ENCODE measurements around the gene MS4A10. TPM values are rescaled to one million over a fixed set of nuclear protein-coding genes. Genes with fewer than 3 reads are reported as not detected.
A peak's percentile ranks its signal among the peaks of the same experiment; 100 is the strongest.

The MS4A10 gene
- total and polyA plus RNA-seq, 7 donors = 0.03 TPM; not detected in 6

DNA sequence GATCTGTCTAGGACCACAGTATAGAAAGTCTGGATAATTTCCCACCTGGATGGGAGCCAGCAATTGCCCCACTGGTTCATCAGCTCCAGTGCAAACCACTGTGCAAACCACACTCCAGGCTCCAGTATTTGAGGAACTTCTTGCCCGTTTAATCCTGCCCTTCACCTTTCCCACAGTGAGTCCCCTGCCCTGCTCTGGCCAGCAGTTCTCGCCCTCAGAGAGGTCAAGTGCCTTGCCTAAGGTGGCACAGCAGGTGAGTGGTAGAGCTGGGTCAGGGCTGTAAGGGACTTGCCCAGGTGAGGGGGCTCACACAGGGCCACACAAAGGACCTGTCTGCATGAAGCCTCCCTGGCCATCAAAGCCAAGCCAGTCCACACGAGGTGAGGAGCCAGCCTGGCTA, 24.1 kb downstream of the MS4A10 start:
- Histone ChIP-seq H3K36me3 (ENCODE audit: insufficient read depth in 1 of 2, low read depth in 1 of 2) (no peaks in the 10 kb centered on the region), H3K4me1 (no peaks in the 10 kb centered on the region), H3K9me3 (no peaks in the 10 kb centered on the region), H3K27ac (no peak overlapping the region), H3K4me3 (no peak overlapping the region), H3K27me3 (ENCODE audit: insufficient read depth in 3 of 3, low read length in 2 of 3) (no peaks in the 10 kb centered on the region)
- TF ChIP-seq, protein P1, sequence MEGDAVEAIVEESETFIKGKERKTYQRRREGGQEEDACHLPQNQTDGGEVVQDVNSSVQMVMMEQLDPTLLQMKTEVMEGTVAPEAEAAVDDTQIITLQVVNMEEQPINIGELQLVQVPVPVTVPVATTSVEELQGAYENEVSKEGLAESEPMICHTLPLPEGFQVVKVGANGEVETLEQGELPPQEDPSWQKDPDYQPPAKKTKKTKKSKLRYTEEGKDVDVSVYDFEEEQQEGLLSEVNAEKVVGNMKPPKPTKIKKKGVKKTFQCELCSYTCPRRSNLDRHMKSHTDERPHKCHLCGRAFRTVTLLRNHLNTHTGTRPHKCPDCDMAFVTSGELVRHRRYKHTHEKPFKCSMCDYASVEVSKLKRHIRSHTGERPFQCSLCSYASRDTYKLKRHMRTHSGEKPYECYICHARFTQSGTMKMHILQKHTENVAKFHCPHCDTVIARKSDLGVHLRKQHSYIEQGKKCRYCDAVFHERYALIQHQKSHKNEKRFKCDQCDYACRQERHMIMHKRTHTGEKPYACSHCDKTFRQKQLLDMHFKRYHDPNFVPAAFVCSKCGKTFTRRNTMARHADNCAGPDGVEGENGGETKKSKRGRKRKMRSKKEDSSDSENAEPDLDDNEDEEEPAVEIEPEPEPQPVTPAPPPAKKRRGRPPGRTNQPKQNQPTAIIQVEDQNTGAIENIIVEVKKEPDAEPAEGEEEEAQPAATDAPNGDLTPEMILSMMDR (IDR thresholded peaks at IDR 0.05) = no peak
- ATAC-seq = no peak
- intact Hi-C loops (cut with DNase I) = no loop called here
- DNase-seq = peak in 1 of 2 donors; percentile 25
- WGBS, 3 donors = 67 to 78% (median 69%) methylated on average over 3 of the region's 3 CpGs

DNA sequence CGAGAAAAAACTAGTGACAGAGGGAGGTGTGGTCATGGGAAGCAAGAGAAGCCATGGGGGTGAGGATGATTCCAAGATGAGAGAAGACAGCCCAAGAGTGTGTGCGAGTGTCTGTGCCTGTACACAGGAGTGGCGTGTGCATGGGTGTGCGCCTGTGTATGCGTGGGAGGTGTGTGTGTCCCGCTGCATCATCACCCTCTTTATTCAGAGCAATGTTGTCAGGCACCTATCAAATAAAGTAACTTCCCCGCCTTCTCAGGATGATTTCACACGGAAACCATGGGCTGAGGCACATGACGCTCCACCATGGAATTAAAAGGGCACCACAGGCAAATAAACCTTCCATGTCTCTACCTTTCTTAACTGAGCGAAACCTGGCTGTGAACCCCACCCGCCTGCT, 24.6 kb downstream of the MS4A10 start:
- ATAC-seq = no peak
- no peaks in the 10 kb centered on the region for H3K4me1 ChIP-seq
- intact Hi-C loops (cut with DNase I) = no loop called here
- no peak overlapping the region for H3K4me3 ChIP-seq
- no peaks in the 10 kb centered on the region for H3K27me3 ChIP-seq (ENCODE audit: insufficient read depth in 3 of 3, low read length in 2 of 3)
- DNase-seq = peak in 1 of 2 donors; percentile 0
- H3K36me3 ChIP-seq (ENCODE audit: insufficient read depth in 1 of 2, low read depth in 1 of 2) = no peaks in the 10 kb centered on the region
- no peaks in the 10 kb centered on the region for H3K9me3 ChIP-seq
- 85 to 90% (median 88%) methylated on average over 11 of the region's 11 CpGs for WGBS, 3 donors
- no peak overlapping the region for H3K27ac ChIP-seq
- TF ChIP-seq, protein P1 (IDR thresholded peaks at IDR 0.05) = no peak

DNA sequence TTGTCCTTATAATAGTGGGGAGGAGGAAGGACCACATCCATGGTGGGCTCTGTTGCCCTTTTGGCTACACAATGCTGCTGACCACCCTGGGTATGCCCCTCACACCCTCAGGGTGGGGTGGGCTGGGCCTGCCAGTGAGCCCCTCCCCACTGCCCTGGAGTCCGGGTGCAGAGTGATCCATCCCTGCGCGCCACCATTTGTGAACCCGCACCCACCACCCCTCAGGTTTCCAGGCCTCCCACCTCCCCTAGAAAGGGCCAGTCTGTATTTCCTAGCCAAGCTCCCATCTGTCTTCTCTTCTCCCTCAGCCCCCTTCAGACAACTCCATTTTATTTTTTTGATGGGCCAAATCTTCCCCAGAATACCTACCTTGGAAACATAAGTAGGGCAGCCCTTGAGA, 25.0 kb downstream of the MS4A10 start:
- TF ChIP-seq, protein P1 (IDR thresholded peaks at IDR 0.05) = no peak
- WGBS, 3 donors = 90 to 94% (median 93%) methylated on average over 4 of the region's 4 CpGs
- Histone ChIP-seq H3K4me1 (no peaks in the 10 kb centered on the region), H3K9me3 (no peaks in the 10 kb centered on the region), H3K27me3 (ENCODE audit: insufficient read depth in 3 of 3, low read length in 2 of 3) (no peaks in the 10 kb centered on the region), H3K4me3 (no peak overlapping the region), H3K36me3 (ENCODE audit: insufficient read depth in 1 of 2, low read depth in 1 of 2) (no peaks in the 10 kb centered on the region), H3K27ac (no peak overlapping the region)
- ATAC-seq (no peak), DNase-seq (peak in 1 of 2 donors; percentile 23)
- intact Hi-C loops (cut with DNase I) = no loop called here

DNA sequence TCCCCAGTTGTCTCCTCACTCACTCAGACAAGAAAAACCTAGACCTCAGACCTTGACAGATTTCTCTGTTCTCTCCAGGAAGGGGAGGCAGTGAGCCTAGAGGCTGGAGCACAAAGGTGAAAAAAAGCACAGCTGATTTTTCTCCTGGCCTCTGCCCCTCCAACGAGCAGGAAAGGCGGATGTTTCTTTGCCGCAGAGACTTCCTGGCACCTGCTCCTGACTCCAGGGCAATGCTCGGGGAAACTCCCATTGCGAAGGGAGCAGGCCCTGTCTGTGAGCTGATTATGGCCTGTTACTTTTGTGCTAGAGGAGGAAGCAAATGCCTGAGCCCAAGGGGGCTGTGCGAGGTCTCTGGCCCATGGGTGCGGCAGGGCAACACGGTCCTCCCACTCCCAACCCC, 25.4 kb downstream of the MS4A10 start:
- Histone ChIP-seq H3K27ac (no peak overlapping the region), H3K4me1 (no peaks in the 10 kb centered on the region), H3K9me3 (no peaks in the 10 kb centered on the region), H3K4me3 (no peak overlapping the region), H3K27me3 (ENCODE audit: insufficient read depth in 3 of 3, low read length in 2 of 3) (no peaks in the 10 kb centered on the region), H3K36me3 (ENCODE audit: insufficient read depth in 1 of 2, low read depth in 1 of 2) (no peaks in the 10 kb centered on the region)
- intact Hi-C loops (cut with DNase I) = no loop called here
- WGBS, 3 donors = 46 to 57% (median 51%) methylated on average over 8 of the region's 8 CpGs
- DNase-seq = peak in 1 of 2 donors; percentile 16
- TF ChIP-seq, protein P1 (IDR thresholded peaks at IDR 0.05) = no peak
- ATAC-seq = no peak

DNA sequence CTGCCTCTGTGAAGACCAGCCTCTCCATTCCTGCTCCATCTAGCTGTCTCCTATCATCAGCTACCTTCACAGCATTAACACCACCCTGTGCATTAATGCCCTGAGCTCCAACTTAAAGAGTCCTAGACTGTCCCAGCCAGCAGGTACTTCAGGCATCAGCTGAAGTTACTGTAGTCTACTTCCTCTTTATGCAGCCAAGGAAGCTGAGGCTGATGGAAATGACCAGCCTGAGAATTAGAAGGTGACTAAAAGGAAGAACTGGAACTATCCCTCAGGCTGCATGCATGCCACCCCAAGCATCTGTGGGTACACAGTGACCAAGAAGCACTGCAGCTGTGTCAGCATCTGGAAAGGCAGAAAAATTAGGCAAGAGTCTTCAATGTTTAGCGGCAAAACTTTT, 28.2 kb downstream of the MS4A10 start:
- peaks cover 3% of the 10 kb centered on the region for H3K9me3 ChIP-seq
- ATAC-seq (no peak), DNase-seq (peak in 1 of 2 donors; percentile 6)
- intact Hi-C loops (cut with DNase I) = no loop called here
- TF ChIP-seq, protein P1 (IDR thresholded peaks at IDR 0.05) = no peak
- no peaks in the 10 kb centered on the region for H3K4me1 ChIP-seq
- 81 to 85% (median 84%) methylated on average over 1 of the region's 1 CpG for whole genome bisulfite sequencing, 3 donors
- H3K4me3 ChIP-seq = no peak overlapping the region
- no peaks in the 10 kb centered on the region for H3K36me3 ChIP-seq (ENCODE audit: insufficient read depth in 1 of 2, low read depth in 1 of 2)
- no peaks in the 10 kb centered on the region for H3K27me3 ChIP-seq (ENCODE audit: insufficient read depth in 3 of 3, low read length in 2 of 3)
- no peak overlapping the region for H3K27ac ChIP-seq

All from psoas muscle (tissue), 8 donors.